GM18502 (cell line): ENCODE data around the gene UTS2R.
"Not testable (repeated sequence)": the region's sequence is repeated elsewhere in the genome, so short reads cannot be mapped to it uniquely, and the experiment has no call there.

ENCODE experiments used
- ATAC-seq: cut with Tn5 transposase; IDR thresholded peaks from one replicate; pipeline ENCODE4 v1.9.1; 2021; ENCODE audit warnings: mild to moderate bottlenecking; ENCODE audit not compliant: unreplicated experiment, poor library complexity

The UTS2R gene

DNA sequence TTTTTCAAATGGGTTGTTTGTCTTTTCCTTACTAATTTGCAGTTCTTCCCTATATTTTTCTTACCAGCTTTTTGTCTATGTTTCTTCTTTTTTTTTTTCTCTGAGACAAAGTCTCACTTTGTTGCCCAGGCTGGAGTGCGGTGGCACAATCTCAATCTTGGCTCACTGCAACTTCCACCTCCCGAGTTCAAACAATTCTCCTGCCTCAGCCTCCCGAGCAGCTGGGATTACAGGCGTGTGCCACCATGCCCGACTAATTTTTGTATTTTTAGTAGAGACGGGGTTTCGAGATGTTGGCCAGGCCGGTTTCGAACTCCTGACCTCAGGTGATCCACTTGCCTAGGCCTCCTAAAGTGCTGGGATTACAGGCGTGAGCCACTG lies 1.5 kb downstream of the UTS2R start:
- not testable (repeated sequence) for ATAC-seq

GRCh38 chr17:82373731-82374625 lies 2.4 kb downstream of the UTS2R start:
- ATAC-seq, result no peak

GRCh38 chr17:82374626-82375331 lies 3.2 kb downstream of the UTS2R start:
- no peak for ATAC-seq

GRCh38 chr17:82375359-82376041 lies 3.9 kb downstream of the UTS2R start:
- ATAC-seq, result no peak

- ATAC-seq, result no peak
These were observed 4.6 kb downstream of the UTS2R start for GRCh38 chr17:82376042-82376730.

DNA sequence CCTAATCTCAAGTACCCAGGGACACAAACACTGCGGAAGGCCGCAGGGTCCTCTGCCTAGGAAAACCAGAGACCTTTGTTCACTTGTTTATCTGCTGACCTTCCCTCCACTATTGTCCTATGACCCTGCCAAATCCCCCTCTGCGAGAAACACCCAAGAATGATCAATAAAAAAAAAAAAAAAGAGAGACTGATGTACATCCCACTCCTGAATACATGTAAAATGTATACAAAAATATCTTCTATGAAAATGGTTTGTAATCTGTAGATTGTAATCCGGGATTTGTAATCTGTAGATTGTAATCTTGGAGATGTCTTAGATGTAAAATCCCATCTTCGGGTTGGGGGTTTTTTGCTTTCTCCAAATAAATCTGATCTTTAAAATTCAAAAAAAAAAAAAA lies 5.7 kb downstream of the UTS2R start:
- not testable (repeated sequence) for ATAC-seq

GRCh38 chr17:82377924-82378740 lies 6.6 kb downstream of the UTS2R start:
- ATAC-seq, result no peak

DNA sequence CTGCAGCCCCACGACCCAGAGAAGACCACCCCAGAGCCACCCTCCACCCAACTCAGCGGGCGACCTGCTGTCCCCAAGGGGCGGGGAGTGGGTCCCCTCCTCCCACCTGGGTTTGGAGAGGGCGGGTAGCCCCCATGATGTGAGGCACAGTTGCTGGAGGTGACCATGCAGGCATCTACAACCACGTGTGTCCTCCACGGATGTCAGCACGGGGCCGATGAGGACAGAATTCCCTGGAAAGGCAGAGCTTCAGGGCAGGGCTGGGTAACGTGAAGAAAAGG lies 7.1 kb downstream of the UTS2R start:
- no peak for ATAC-seq

DNA sequence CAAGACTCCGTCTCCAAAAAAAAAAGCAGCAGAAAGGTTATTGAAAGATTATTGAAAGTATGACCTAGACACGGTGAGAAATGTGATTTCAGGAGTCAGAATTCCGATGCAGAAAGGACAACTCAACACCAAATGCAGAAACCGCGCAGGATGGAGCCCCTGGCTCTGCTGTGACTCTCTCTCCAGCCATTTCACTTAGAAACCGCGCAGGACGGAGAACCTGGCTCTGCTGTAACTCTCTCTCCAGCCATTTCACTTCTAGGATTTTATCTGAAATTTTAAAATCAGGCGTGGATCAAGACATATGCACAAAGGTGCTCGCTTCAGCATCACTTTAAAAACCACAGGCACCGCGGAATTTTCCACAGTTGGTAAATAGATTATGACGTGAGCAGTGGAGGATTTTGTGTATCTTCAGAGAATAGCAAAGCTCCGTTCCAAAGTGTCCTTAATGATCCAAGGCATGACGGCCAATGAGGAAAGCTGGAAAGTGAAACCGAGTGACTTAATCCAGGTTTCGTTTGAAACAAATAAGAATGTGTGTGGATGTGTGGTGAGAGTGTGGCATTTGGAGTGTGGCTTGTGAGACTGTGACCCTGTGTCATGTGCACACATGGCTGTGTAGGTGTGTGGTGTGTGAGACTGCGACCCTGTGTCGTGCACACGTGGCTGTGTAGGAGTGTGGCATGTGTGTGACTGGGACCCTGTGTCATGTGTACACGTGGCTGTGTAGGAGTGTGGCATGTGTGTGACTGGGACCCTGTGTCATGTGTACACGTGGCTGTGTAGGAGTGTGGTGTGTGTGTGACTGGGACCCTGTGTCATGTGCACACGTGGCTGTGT lies 9.5 kb downstream of the UTS2R start:
- ATAC-seq, result no peak

DNA sequence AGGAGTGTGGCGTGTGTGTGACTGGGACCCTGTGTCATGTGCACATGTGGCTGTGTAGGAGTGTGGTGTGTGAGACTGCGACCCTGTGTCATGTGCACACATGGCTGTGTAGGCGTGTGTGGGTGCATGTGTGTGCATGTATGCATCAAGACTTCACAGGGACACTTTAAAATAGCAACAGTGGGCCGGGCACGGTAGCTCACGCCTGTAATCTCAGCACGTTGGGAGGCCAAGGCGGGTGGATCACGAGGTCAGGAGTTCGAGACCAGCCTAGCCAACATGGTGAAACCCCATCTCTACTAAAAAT lies 10.1 kb downstream of the UTS2R start:
- not testable (repeated sequence) for ATAC-seq

- not testable (repeated sequence) for ATAC-seq
These were observed 10.8 kb downstream of the UTS2R start for GRCh38 chr17:82382220-82382932.

DNA sequence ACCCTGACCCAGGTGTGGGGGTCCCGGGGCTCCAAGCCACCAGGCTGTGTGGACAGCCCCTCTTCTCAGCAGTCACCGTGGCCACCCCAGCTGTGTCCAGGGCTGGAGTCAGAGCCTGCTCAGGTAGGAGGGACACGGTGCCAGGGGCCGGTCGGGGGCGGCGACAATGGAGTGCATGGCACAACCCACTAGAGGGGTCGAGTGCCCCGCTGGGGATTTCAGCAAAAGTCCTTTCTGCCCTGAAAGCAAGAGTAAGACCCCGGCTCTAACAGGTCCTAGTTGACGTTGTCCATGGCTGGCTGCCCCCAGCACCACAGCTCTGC lies 11.3 kb downstream of the UTS2R start:
- ATAC-seq, result no peak

GRCh38 chr17:82383411-82383810 lies 11.8 kb downstream of the UTS2R start:
- ATAC-seq, result no peak

GRCh38 chr17:82384051-82384729 lies 12.6 kb downstream of the UTS2R start:
- ATAC-seq, result no peak

DNA sequence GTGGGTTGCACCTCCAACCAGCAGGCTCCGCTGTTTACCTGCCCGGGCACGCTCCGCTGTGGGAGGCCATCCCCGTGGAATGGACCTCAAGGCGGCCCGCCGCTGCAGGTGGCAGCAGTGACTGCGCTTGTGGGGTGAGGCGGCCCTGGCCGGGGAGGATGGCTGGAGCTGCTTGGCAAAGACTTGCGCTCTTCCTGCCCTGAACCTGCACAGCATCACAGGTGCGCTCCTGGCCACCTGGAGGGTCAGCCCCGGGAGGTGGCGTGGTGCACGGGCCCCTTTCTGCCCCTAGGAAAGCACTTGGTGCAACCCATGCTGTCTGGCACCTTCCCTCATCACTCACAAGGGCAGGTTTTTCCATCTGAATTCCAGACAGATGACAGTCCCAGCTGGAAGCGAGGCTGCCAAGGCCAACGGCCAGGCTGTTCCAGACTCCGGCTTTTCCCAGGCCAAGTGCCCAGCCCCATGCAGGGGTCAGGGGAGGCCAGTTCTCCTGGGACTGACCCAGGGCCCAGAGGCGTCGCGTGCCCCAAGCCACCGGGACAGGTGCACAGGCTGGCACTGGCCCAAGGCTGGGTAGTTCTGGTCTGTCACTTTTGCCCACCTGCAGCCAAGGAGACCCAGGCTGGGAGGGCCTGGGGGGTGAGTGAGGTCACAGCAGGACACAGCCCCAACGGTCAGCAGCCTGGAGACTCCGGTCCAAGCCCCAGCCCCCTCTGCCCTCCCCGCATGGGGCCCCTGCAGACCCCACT lies 13.3 kb downstream of the UTS2R start:
- ATAC-seq, result no peak

GRCh38 chr17:82385559-82386254 lies 14.1 kb downstream of the UTS2R start:
- no peak for ATAC-seq

DNA sequence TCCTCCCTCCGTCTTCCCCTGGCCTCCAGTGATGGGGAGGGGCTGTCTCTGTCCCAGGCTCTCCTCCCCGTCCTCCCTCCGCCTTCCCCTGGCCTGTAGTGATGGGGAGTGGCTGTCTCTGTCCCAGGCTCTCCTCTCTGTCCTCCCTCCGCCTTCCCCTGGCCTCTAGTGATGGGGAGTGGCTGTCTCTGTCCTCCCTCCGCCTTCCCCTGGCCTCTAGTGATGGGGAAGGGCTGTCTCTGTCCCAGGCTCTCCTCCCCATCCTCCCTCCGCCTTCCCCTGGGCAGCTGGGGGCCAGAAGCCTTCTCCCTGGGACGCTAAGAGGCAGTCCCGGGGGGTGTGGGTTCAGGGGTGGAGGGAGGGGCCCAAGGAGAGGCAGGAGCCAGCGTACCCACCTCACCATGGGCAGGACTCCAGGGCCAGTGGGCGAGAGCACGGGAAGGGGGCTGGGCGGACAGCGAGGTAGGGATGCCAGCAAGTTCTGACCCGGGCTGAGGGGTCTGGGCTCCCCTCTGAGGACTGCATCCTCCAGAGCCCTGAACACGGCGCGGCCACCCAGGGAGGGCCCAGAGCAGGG lies 14.8 kb downstream of the UTS2R start:
- ATAC-seq, result no peak
